ENCODE measurements around the gene UBE2K.
"Not testable (repeated sequence)": the region's sequence is repeated elsewhere in the genome, so short reads cannot be mapped to it uniquely, and the experiment has no call there.

Gene UBE2K

DNA sequence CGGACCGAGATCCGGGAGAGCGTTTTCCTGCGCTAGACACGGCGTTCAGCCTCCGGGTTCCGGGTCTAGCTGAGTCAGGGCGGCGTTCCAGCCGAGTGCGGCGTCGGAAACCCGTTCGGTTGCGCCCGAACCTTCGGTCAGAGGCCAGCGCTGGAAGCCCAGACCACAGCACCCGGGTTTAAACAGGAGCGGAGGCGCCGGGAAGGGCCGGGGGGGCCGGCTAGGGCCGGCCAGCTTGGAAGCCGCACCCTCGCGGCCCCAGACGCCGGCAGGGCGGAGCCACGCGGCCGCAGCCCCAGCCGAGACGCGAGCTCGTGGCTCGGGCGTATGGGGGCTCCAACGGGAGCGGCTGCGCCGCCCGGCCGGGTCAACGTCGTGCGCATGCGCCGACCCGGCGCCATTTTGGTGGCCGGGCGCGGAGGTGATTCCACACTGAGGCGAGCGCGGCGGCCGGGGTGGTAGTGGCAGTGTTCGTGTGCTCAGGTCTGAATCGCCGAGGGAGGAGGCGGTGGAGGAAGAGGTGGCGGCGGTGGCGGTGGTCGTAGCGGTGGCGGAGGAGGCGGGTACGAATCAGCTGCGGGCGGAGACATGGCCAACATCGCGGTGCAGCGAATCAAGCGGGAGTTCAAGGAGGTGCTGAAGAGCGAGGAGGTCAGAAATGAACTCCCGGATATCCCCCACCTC, at the start of gene UBE2K:
UBE2K (plus strand) TSS at position 397 of the 684 bp plus-strand sequence; CDS start at position 589, 192 bp downstream.
- peak; percentile 60 for DNase-seq

GRCh38 chr4:39648213-39648612, 49.7 kb upstream of the UBE2K start:
- no peak for DNase-seq

DNA sequence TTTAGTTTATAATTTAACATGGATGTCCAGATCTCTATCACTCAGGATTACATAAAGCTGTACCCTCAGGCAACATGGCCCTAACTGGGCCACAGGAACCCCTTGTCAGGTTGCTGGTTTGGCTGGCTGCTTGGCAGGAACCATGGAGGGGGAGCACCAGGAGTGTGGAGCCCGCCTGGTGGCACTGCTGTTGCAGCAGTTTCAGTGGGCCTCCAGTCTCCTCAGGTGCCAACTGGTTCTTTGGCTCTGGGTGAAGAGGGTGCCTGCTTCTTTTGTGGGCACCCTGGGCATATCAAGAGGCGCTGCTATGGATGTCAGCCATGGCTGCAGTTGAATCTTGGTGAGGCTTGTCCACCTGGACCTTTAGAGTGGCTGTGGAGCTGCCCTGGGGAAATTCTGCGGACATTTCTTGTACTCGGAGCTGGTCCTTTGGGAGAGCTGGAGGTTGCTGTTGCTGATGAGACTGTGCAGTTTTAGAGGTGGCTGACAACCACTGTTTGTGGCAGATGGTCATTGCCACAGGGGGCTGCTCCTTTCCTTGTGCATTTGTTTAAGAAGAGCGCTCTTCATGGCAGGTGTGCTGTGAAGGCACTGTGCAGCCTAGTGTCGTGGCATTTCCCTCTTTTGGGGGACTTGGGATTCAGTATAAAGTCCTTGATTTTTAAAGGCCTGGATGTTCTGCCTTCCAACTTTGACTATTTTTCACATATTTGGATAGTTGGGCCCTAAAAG, 48.9 kb upstream of the UBE2K start:
- DNase-seq, result no peak

GRCh38 chr4:39649639-39650265, 48.2 kb upstream of the UBE2K start:
- no peak for DNase-seq

DNA sequence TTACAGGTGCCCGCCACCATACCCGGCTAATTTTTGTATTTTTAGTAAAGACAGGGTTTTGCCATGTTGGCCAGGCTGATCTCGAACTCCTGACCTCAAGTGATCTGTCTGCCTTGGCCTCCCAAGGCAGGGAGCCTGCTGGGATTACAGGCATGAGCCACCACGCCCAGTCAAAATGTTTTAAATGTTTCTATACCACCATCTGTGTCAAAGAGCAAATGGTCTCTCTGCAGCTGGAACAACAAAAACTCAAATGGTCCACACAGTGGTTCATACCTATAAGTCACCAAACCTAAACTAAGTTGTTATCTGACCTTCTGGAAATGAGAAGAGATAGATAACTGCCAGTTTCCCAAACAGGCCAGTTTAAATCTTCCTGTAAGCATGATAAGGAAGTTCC, 46.4 kb upstream of the UBE2K start:
- DNase-seq, result not testable (repeated sequence)

GRCh38 chr4:39655211-39655610, 42.7 kb upstream of the UBE2K start:
- DNase-seq, result no peak

GRCh38 chr4:39655876-39656275, 42.1 kb upstream of the UBE2K start:
- DNase-seq, result no peak

GRCh38 chr4:39656638-39657037, 41.3 kb upstream of the UBE2K start:
- DNase-seq, result not testable (repeated sequence)

GRCh38 chr4:39657465-39657864, 40.5 kb upstream of the UBE2K start:
- no peak for DNase-seq

GRCh38 chr4:39658756-39659155, 39.2 kb upstream of the UBE2K start:
- no peak for DNase-seq

DNA sequence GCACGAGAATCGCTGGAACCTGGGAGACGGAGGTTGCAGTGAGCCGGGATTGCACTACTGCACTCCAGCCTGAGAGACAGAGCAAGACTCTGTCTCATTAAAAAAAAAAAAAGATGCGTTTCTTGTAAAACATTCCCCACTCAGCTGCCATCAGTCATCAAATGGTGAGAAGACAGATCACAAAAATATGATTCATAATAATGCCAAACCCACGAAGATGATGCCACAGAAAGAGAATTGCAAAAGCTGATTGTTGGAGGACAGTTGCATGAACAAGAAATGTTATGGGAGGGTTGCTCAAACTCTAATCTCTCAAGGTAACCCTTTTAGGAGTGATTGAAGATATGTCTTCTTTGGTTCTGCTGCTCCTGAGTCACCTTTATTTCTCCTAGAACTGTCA, 37.9 kb upstream of the UBE2K start:
- DNase-seq, result no peak

DNA sequence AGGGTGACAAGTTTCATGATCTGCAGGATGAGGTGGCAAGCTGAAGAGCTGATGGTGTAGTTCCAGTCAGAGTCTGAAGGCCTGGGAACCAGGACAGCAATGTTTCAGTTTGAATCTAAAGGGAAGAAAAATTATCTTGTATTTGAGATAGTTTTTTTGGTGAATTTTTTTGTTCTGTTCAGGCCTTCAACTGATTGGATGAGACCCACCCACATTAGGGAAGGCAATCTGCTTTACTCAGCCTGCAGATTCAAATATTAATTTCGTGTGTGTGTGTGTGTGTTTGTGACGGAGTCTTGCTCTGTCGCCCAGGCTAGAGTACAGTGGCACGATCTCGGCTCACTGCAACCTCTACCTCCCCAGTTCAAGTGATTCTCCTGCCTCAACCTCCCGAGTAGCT, 37.2 kb upstream of the UBE2K start:
- no peak for DNase-seq

GRCh38 chr4:39662683-39663082, 35.3 kb upstream of the UBE2K start:
- no peak for DNase-seq

GRCh38 chr4:39664828-39665731, 32.9 kb upstream of the UBE2K start:
- DNase-seq, result no peak

DNA sequence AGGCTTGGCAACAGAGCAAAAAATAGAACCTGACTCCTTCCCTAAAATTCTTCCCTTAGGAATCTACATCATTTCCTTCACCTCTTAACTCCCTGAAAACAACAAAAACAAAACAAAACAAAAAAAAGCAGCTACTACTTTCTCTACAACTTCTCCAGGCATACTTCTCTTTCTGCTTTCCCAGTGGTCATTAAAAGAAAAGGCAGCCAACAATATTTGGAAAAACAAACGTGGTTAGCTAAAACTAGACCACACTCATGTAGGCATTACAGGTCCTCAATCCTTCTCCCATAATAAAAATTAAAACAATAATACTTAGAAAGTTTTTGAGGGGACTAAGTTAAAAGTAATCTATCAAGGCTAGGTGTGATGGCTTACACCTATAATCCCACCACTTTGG, 30.2 kb upstream of the UBE2K start:
- no peak for DNase-seq

GRCh38 chr4:39668887-39669286, 29.0 kb upstream of the UBE2K start:
- no peak for DNase-seq

DNA sequence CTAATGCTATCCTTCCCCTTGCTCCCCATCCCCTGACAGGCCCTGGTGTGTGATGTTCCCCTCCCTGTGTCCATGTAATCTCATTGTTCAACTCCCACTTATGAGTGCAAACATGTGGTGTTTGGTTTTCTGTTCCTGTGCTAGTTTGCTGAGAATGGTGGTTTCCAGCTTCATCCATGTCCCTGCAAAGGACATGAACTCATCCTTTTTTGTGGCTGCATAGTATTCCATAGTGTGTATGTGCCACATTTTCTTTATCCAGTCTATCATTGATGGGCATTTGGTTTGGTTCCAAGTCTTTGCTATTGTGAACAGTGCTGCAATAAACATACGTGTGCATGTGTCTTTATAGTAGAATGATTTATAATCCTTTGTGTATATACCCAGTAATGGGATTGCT, 27.6 kb upstream of the UBE2K start:
- DNase-seq, result not testable (repeated sequence)

DNA sequence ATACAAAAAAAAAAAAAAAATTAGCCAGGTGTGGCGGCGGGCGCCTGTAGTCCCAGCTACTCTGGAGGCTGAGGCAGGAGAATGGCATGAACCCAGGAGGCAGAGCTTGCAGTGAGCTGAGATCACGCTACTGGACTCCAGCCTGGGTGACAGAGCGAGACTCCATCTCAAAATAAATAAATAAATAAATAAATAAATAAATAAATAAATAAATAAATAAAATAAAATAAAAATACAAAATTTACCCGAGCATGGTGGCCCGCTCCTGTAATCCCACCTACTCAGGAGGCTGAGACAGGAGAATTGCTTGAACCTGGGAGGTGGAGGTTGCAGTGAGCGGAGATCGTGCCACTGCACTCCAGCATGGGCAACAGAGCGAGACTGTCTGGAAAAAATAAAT, 22.3 kb upstream of the UBE2K start:
- DNase-seq, result not testable (repeated sequence)

GRCh38 chr4:39681003-39681402, 16.9 kb upstream of the UBE2K start:
- DNase-seq, result not testable (repeated sequence)

DNA sequence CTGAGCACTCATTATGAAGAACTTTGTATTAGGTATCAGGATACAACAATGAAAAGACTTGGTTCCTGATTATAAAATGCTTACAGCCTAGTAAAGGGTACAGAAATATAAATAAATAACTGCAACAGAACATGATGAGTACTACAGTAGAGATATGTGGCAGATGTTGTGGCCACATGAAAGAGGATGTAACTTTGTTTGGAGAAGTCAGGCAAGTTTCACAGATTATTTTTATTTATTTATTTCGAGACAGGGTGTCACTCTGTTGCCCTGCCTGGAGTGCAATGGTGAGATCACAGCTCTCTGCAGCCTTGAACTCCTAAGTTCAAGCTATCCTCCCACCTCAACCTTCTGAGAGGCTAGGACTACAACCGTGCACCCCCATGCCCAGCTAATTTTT, 15.8 kb upstream of the UBE2K start:
- DNase-seq, result no peak

- DNase-seq, result no peak
Measured at GRCh38 chr4:39685990-39686389, 11.9 kb upstream of the UBE2K start.

DNA sequence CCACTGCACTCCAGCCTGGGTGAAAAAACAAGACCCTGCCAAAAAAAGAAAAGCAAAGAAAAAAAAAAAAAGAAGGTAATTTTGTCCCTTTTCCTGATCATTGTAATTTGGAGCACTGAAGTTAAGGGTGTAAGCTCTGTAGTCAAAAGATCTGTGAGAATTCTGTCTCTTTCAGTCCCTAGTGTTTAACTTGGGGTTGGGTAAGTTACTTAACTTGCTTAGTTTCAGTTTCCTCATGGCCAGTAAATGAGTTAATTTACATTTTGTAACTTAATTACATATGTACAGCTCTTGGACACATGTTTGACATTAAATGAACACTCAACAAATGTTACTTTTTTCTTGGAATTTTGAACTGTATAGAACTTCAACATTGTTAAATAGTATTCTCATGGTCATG, 10.9 kb upstream of the UBE2K start:
- DNase-seq, result no peak

DNA sequence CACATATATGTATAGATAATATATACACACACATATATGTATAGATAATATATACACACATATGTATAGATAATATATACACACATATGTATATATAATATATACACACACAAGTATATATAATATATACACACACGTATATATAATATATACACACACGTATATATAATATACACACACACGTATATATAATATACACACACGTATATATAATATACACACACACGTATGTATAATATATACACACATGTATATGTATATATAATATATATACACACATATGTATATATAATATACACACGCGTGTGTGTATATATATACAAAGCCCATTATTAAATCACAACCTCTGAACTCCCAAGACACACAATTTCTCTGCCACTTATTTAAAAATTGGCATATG, 8.0 kb upstream of the UBE2K start:
- DNase-seq, result no peak

Data from DMS153 (cell line).